NCI-H187 (cell line): ENCODE measurements around the gene OSCP1.

ENCODE experiments used
- DNase-seq, 2 experiments: peaks; one replicate each; lab custom pipeline; 2025; lab: John Stamatoyannopoulos, UW

OSCP1 gene

GRCh38 chr1:36401602-36402503 lies 48.4 kb downstream of the OSCP1 start:
- no peak for DNase-seq

- no peak for DNase-seq
Measured at GRCh38 chr1:36400825-36401601, 49.2 kb downstream of the OSCP1 start.

GRCh38 chr1:36400514-36400824 lies 49.8 kb downstream of the OSCP1 start:
- DNase-seq: no peak

GRCh38 chr1:36398370-36398977 lies 51.8 kb downstream of the OSCP1 start:
- DNase-seq: no peak

GRCh38 chr1:36397378-36398230 lies 52.6 kb downstream of the OSCP1 start, which contains the start of gene LSM10:
LSM10 (minus strand) TSS chr1:36397908; CDS start chr1:36394129, 3,779 bp downstream.
- DNase-seq: peak; percentile 45 to 83

GRCh38 chr1:36397083-36397377 lies 53.2 kb downstream of the OSCP1 start:
- DNase-seq: no peak

GRCh38 chr1:36396359-36396758 lies 53.9 kb downstream of the OSCP1 start:
- no peak for DNase-seq

GRCh38 chr1:36393686-36394085 lies 56.6 kb downstream of the OSCP1 start:
- DNase-seq: no peak

GRCh38 chr1:36392836-36393235 lies 57.4 kb downstream of the OSCP1 start:
- DNase-seq: no peak

GRCh38 chr1:36391271-36391670 lies 59.0 kb downstream of the OSCP1 start:
- no peak for DNase-seq

- no peak for DNase-seq
Measured at GRCh38 chr1:36390411-36390810, 59.8 kb downstream of the OSCP1 start.

- no peak for DNase-seq
Measured at GRCh38 chr1:36389999-36390398, 60.3 kb downstream of the OSCP1 start.

GRCh38 chr1:36389261-36389660 lies 61.0 kb downstream of the OSCP1 start:
- DNase-seq: no peak

GRCh38 chr1:36387141-36387949 lies 62.9 kb downstream of the OSCP1 start:
- no peak for DNase-seq

GRCh38 chr1:36386265-36387140 lies 63.7 kb downstream of the OSCP1 start:
- peak; percentile 15 to 65 for DNase-seq

GRCh38 chr1:36385410-36386264 lies 64.6 kb downstream of the OSCP1 start, which contains the start of gene STK40:
STK40 (minus strand) TSS chr1:36385924; CDS start chr1:36361332, 24,592 bp downstream.
- DNase-seq: peak; percentile 89 to 94

GRCh38 chr1:36384542-36385409 lies 65.5 kb downstream of the OSCP1 start:
- peak in 1 of 2 experiments; percentile 54 for DNase-seq

- DNase-seq: no peak
Measured at GRCh38 chr1:36383240-36383639, 67.0 kb downstream of the OSCP1 start.
